SU-DHL-6 (cell line): ENCODE measurements around the gene PACS2.

Experiments
- H2AFZ ChIP-seq: fragments of 200-600 bp; sonication (generic); 2 replicates; pipeline ENCODE4 v1.6.1; 2014; ENCODE audit warnings: low read depth, mild to moderate bottlenecking, moderate library complexity, mixed read lengths, antibody characterized with exemption, low read length; ENCODE audit not compliant: severe bottlenecking
- H3F3A ChIP-seq: fragments of 200-600 bp; shearing (Covaris generic); 2 replicates; pipeline ENCODE4 v1.6.0; 2016; ENCODE audit warnings: antibody characterized with exemption, mild to moderate bottlenecking; ENCODE audit not compliant: insufficient read depth
- H3K27ac ChIP-seq: fragments of 200-600 bp; sonication (generic); 2 replicates; pipeline ENCODE4 v1.5.1; 2016; ENCODE audit warnings: low read depth, mild to moderate bottlenecking, low read length, moderate library complexity, mixed read lengths
- H3K27me3 ChIP-seq: fragments of 200-600 bp; sonication (generic), shearing (Covaris generic); 2 replicates; pipeline ENCODE4 v1.6.0; 2014; ENCODE audit warnings: mild to moderate bottlenecking, low read length
- H3K36me3 ChIP-seq: fragments of 200-600 bp; sonication (generic); 2 replicates; pipeline ENCODE4 v1.6.1; 2014; ENCODE audit warnings: mild to moderate bottlenecking, low read length, mixed read lengths
- H3K4me2 ChIP-seq: fragments of 300-600, 200-600 bp; shearing (Covaris generic), sonication (generic); 2 replicates; pipeline ENCODE4 v1.6.0; 2014; ENCODE audit warnings: low read length, low read depth, mild to moderate bottlenecking; ENCODE audit not compliant: poor library complexity, severe bottlenecking
- H3K4me3 ChIP-seq: fragments of 200-600 bp; sonication (generic); 2 replicates; pipeline ENCODE4 v1.5.1; 2014; ENCODE audit warnings: antibody characterized with exemption, low read length, mild to moderate bottlenecking, mixed read lengths; ENCODE audit not compliant: insufficient read depth, poor library complexity, severe bottlenecking
- H3K79me2 ChIP-seq: fragments of 200-600 bp; sonication (generic); 2 replicates; pipeline ENCODE4 v1.6.1; 2014; ENCODE audit warnings: mild to moderate bottlenecking, low read length, moderate library complexity; ENCODE audit not compliant: insufficient read depth
- H3K9ac ChIP-seq: fragments of 200-600 bp; sonication (generic); 2 replicates; pipeline ENCODE4 v1.7.0; 2014; ENCODE audit warnings: mild to moderate bottlenecking, low read length
- H3K9me2 ChIP-seq: fragments of 200-600 bp; sonication (generic); replicated peaks from 2 replicates; pipeline ENCODE4 v1.6.1; 2014; ENCODE audit warnings: low read length; ENCODE audit not compliant: insufficient read depth
- H3K9me3 ChIP-seq: fragments of 200-600 bp; sonication (generic); 2 replicates; pipeline ENCODE4 v1.6.1; 2014; ENCODE audit warnings: low read length, mixed read lengths; ENCODE audit not compliant: insufficient read depth
- H4K20me1 ChIP-seq: fragments of 200-600 bp; sonication (generic); 2 replicates; pipeline ENCODE4 v1.6.1; 2014; ENCODE audit warnings: low read depth, mild to moderate bottlenecking, antibody characterized with exemption, low read length, moderate library complexity, mixed read lengths
- EZH2phosphoT487 ChIP-seq: fragments of 200-600 bp; sonication (generic), shearing (Covaris generic); conservative IDR thresholded peaks from 2 replicates; pipeline ENCODE4 v1.6.1; 2018; ENCODE audit warnings: mild to moderate bottlenecking, antibody characterized with exemption, low read length, moderate library complexity, mixed read lengths
- TF ChIP-seq, protein P1 (sequence below): fragments of 200-600 bp; sonication (generic); IDR thresholded peaks from one replicate; pipeline ENCODE4 v1.5.1; 2017; ENCODE audit warnings: antibody characterized with exemption, mild to moderate bottlenecking, low read length, moderate library complexity; ENCODE audit not compliant: insufficient read depth, poor library complexity, severe bottlenecking

The PACS2 gene

DNA sequence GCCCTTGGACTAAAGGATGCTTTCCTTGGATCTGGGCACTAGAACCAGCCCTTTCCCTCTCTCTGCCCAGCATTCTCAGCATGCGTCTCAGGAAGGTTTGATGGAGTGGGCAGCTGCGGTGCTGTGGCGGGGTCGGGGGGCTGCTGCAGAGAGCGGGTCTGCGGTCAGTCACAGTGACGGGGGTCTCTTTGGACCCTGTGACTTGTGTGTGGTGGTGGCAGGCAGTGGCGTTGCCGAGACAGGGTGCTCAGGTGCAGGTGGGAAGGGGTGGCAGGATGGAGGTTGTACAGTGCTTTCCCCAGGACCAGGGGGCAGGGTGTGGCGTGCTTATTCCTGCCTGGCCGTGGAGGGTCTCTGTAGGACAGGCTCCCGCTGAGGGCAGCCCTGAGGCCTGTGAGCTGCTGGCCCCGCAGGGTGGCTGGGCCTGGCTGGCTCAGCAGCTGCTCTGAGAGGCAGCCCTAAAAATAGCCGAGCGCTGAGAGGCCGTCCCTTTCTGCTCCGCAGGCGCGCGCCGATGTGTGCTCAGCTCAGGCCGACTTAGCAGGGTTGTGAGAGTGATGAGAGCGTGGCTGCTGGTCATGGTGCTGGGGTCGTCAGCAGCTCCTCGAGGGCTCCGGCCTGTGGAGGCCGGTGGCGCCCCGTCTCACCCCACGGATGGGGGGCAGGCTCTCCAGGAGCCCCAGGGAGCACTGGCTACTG, 9.7 kb downstream of the PACS2 start:
- Histone ChIP-seq H3K27me3 (no peaks in the 10 kb centered on the region), H3K9ac (no peak overlapping the region), H3K9me2 (no peaks in the 10 kb centered on the region), H4K20me1 (peaks cover 6% of the 10 kb centered on the region; the same call in 1 of the 2 replicates), H3K36me3 (no peaks in the 10 kb centered on the region), H3K9me3 (no peaks in the 10 kb centered on the region), H3K4me3 (no peak overlapping the region), H3K79me2 (peaks cover 4% of the 10 kb centered on the region; the same call in 1 of the 2 replicates), H3K4me2 (no peak overlapping the region), H3F3A (no peaks in the 10 kb centered on the region), H2AFZ (no peak overlapping the region), H3K27ac (no peak overlapping the region)
- TF ChIP-seq, protein P1, sequence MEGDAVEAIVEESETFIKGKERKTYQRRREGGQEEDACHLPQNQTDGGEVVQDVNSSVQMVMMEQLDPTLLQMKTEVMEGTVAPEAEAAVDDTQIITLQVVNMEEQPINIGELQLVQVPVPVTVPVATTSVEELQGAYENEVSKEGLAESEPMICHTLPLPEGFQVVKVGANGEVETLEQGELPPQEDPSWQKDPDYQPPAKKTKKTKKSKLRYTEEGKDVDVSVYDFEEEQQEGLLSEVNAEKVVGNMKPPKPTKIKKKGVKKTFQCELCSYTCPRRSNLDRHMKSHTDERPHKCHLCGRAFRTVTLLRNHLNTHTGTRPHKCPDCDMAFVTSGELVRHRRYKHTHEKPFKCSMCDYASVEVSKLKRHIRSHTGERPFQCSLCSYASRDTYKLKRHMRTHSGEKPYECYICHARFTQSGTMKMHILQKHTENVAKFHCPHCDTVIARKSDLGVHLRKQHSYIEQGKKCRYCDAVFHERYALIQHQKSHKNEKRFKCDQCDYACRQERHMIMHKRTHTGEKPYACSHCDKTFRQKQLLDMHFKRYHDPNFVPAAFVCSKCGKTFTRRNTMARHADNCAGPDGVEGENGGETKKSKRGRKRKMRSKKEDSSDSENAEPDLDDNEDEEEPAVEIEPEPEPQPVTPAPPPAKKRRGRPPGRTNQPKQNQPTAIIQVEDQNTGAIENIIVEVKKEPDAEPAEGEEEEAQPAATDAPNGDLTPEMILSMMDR, result no peak
- TF ChIP-seq EZH2phosphoT487, result no peak

DNA sequence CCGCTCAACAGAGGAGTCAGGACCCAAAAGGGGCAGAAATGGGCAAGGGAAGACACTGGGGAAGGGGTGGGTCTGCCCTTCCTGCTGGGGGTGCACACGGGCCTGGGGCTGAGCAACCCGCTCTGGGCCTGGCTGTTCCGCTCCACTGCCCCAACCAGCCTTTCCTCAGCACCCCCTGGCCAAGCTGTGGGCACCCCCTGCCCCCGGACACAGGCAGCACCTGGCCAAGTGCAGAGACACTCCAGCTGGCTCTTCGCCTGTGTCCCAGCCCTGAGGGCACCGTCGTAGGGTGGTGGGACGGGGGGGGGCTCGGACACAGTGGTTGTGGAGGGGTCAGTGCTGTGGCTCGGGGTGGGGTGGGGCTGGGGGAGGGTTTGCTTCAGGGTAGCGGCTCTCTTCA, 10.3 kb downstream of the PACS2 start:
- no peaks in the 10 kb centered on the region for H3K36me3 ChIP-seq
- H3K27me3 ChIP-seq, result no peaks in the 10 kb centered on the region
- H3K9me2 ChIP-seq, result no peaks in the 10 kb centered on the region
- H3K79me2 ChIP-seq, result peaks cover 4% of the 10 kb centered on the region; the same call in 1 of the 2 replicates
- H3K4me3 ChIP-seq, result no peak overlapping the region
- H3K9ac ChIP-seq, result no peak overlapping the region
- H3K4me2 ChIP-seq, result no peak overlapping the region
- no peak for TF ChIP-seq EZH2phosphoT487
- TF ChIP-seq, protein P1, result no peak
- H4K20me1 ChIP-seq, result peaks cover 6% of the 10 kb centered on the region; the same call in 1 of the 2 replicates
- H3F3A ChIP-seq, result no peaks in the 10 kb centered on the region
- H3K27ac ChIP-seq, result no peak overlapping the region
- H2AFZ ChIP-seq, result no peak overlapping the region
- no peaks in the 10 kb centered on the region for H3K9me3 ChIP-seq

DNA sequence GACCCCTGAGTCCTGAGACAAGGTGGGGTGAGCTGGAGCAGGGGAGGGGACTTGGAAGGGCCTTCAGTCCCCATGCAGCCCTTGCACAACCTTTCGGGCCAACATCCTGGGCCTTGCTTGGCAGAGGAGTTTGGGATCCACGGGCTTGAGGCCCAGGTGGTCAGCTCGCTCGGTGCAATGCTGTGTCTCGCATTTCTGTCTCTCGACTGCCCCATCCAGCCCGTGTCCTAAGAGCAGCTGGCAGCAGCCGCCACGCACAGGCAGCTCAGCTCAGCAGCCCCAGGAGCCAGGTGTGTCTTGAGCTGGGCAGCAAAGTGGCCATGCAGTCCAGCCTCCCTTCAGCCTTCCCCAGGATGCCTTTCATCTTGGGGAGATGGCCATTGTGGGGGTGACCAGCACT, 10.8 kb downstream of the PACS2 start:
- TF ChIP-seq, protein P1, result no peak
- TF ChIP-seq EZH2phosphoT487, result no peak
- no peak overlapping the region for H3K9ac ChIP-seq
- H3K36me3 ChIP-seq, result no peaks in the 10 kb centered on the region
- H3K79me2 ChIP-seq, result peaks cover 4% of the 10 kb centered on the region; the same call in 1 of the 2 replicates
- no peak overlapping the region for H2AFZ ChIP-seq
- H3K9me2 ChIP-seq, result no peaks in the 10 kb centered on the region
- peaks cover 6% of the 10 kb centered on the region; the same call in 1 of the 2 replicates for H4K20me1 ChIP-seq
- H3F3A ChIP-seq, result no peaks in the 10 kb centered on the region
- H3K9me3 ChIP-seq, result no peaks in the 10 kb centered on the region
- no peak overlapping the region for H3K4me2 ChIP-seq
- H3K27me3 ChIP-seq, result no peaks in the 10 kb centered on the region
- H3K27ac ChIP-seq, result no peak overlapping the region
- H3K4me3 ChIP-seq, result no peak overlapping the region
